GM03348 (cell line): ENCODE results near the gene OR10H1.
"Not testable (repeated sequence)": the region's sequence is repeated elsewhere in the genome, so short reads cannot be mapped to it uniquely, and the experiment has no call there.

ENCODE experiments used
- DNase-seq: peaks from one replicate; pipeline ENCODE4 v3.0.0; 2012; ENCODE audit warnings: low spot score

The OR10H1 gene

DNA sequence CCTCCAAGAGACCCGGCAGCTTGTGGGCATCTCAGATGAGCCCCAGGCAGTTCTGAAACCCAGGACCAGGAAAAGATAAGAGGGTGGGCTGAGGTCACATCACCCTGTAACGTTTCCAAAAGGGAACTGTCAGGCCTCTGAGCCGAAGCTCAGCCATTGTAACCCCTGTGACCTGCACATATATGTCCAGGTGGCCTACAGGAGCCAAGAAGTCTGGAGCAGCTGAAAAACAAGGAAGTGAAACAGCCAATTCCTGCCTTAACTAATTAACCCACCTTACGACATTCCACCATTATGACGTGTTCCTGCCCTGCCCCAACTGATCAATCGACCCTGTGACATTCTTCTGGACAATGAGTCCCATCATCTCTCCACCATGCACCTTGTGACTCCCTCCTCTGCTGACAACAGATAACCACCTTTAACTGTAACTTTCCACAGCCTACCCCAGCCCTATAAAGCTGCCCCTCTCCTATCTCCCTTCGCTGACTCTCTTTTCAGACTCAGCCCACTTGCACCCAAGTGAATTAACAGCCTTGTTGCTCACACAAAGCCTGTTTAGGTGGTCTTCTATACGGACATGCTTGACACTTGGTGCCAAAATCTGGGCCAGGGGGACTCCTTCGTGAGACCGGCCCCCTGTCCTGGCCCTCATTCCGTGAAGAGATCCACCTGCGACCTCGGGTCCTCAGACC lies 13.3 kb upstream of the OR10H1 start:
- not testable (repeated sequence) for DNase-seq

DNA sequence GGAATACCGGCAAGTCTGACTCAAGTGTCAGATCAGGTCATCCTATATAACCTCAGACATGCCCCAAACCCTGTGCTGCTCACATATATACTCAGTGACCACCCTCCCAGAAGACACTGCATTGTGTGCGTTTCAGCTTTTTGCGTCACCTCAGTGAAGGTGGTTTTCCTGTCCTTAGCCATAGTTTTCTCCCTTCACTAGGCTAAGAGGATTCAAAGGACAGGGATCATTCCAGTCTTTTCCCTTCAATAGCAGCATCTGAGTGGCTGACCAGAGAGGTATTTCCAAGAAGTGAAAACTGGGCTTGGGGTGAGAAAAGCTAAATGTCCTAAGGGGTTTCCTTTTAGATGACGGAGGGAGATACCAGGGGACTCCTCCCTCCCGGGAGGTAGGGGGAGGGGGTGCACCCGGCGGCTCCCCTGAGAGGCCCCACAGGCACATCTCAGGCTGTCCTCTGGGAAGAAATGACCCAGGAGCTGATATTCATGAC lies 12.7 kb upstream of the OR10H1 start:
- no peak for DNase-seq

DNA sequence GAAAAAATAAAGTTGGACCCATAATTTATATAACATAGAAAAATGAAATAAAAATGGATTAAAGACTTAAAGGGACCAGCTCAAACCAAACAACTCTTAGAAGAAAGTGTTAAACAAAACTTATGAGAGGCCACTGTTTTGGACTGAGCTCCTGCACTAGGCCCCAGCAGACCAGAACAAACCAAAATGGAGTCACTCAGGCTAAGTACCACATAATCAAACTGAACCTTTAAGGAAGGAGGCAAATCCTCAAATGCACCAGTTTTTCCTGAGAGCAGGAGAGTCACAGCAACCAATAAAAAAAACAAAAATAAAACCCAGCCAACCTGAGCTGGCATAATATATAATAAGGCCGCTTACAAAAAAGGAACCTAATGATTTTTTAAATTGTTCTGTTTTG lies 10.3 kb upstream of the OR10H1 start:
- no peak for DNase-seq

DNA sequence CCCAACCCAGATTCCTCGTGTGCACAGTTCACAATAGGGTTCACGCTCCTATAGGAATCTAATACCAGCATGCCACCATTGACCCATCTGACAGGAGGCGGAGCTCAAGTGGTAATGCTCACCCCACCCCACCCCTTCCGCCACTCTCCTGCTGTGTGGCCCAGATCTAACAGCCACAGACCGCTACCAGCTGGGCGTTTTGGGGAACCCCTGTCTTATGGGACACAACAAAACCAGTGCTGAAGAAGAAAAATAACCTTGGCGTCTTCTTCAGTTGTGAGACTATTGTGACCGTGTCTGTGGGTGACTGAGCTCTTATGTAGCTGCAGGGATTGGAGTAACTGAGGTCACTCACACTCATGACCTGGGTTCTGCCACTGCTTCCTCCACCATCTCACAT lies 5.2 kb upstream of the OR10H1 start:
- no peak for DNase-seq

- DNase-seq, result no peak
Observed at GRCh38 chr19:15813916-15814315, 1.5 kb downstream of the OR10H1 start.

- DNase-seq, result no peak
Observed at GRCh38 chr19:15812060-15812722, 3.3 kb downstream of the OR10H1 start.

DNA sequence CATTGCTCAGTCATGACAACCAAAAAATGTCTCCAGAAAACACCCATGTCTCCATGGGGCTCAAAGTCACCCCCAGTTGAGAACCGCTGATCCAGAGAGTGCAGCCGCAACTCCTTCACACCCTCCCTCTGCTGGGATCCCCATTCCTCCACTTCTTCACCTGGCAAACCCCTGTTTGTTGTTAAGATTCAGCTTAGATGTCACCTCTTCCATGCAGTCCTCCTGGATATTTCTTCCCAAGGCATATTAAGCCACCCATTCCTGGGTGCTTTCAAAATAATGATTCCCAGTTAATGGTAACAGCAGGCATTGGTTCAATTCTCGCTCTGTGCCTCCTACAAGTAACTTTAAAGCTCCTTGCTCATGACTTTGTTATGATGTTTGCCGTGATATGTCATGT lies 4.0 kb downstream of the OR10H1 start:
- no peak for DNase-seq

DNA sequence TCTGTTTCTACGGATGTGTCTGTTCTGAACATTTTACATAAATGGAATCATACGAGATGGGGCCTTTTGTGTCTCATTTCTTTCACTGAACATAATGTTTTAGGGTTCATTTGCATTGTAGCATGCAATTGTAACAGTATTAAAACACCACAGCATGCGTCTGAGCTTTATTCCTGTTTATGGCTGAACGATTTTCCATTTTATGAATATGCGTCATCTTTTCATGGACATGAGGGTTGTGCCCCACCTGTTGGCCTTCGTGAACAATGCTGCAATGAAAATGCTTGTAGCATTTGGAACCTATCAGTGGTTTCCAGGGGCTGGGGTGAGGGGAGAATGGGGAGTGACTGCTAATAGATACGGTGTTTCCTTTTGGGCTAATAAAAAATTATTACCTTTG lies 5.1 kb downstream of the OR10H1 start:
- DNase-seq, result no peak

DNA sequence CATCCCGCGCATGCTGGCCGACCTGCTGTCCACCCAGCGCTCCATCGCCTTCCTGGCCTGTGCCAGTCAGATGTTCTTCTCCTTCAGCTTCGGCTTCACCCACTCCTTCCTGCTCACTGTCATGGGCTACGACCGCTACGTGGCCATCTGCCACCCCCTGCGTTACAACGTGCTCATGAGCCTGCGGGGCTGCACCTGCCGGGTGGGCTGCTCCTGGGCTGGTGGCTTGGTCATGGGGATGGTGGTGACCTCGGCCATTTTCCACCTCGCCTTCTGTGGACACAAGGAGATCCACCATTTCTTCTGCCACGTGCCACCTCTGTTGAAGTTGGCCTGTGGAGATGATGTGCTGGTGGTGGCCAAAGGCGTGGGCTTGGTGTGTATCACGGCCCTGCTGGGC lies 21.2 kb downstream of the OR10H1 start:
- not testable (repeated sequence) for DNase-seq

DNA sequence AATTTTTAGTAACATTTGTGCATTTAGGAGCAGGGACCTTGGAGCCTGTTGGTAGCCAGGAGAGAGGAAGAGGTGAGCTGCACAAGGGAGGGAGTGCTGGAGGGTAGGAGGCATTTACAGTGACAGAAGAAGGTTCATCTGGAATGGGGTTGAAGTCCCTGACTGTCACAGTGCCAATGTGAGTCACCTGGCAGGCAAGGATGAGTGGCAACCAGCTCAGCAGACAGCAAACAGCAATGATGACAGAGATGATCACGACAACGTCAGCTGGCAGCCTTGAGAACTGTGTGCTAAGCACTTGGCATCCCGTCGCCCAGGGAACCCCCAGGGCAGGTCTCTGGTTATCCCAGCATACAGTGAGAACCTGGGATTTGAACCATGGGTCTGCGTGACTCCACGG lies 25.4 kb downstream of the OR10H1 start:
- DNase-seq, result no peak

DNA sequence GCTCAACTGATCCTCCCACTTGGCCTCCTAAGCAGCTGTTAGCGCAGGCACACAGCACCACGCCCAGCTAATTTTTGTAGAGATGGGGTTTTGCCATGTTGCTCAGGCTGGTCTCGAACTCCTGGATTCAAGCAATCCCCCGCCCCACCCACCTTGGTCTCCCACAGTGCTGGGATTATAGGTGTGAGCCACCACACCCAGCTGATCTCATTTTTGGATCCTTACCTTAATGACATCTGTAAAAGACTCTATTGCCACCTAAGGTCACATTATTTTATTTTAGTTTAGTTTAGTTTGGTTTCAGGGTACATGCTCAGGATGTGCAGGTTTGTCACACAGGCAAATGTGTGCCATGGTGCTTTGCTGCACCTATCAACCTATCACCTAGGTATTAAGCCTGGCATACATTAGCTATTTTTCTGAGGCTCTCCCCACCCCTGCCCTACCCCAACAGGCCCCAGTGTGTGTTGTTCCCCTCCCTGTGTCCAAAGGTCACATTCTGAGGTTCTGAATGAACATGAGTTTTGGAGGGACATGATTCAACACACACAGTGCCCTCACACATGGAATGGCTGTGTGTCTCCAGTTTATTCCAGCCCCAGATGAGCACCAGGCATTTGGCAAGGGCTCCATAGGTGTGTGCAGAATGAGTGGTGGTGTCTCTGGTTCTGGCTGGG lies 26.7 kb downstream of the OR10H1 start:
- no peak for DNase-seq

GRCh38 chr19:15787611-15788155 lies 27.8 kb downstream of the OR10H1 start, which contains the start of gene OR10H5:
Gene OR10H5 (plus strand): TSS chr19:15787661. CDS start chr19:15794049, 6,388 bp downstream.
- no peak for DNase-seq

DNA sequence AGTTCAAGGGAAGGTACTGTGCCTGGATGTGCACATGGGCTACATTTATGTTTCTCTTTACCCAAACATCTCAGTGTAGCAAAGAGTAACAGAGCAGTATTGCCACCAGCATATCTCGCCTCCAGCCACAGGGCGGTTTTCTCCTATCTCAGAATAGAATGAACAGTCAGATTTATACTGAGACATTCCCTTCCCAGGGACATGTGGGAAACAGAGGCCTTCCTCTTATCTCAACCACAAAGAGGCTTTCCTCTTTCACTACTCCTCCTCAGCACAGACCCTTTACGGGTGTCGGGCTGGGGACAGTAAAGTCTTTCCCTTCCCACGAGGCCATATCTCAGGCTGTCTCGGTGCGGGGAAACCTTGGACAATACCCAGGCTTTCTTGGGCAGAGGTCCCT lies 32.6 kb downstream of the OR10H1 start:
- DNase-seq, result not testable (repeated sequence)

DNA sequence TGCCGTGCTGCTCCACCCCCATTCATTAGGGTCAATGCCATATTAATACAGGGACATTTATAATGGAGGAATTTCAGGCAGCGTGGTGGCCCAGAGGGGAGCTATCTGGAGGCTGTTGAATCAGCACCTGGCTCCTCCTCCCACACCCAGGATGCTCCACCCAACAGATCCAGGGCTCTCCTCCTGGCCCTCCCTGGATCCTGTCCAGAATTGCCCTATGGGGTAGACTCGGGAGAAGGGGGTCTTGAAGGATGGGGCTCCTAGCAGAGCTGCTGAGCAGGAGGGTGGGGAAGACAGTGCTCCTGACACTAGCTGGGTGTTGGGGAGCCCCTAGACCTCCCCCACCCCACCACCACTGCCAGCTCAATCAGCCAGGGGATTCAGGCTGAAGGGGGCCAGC lies 33.3 kb downstream of the OR10H1 start:
- no peak for DNase-seq

DNA sequence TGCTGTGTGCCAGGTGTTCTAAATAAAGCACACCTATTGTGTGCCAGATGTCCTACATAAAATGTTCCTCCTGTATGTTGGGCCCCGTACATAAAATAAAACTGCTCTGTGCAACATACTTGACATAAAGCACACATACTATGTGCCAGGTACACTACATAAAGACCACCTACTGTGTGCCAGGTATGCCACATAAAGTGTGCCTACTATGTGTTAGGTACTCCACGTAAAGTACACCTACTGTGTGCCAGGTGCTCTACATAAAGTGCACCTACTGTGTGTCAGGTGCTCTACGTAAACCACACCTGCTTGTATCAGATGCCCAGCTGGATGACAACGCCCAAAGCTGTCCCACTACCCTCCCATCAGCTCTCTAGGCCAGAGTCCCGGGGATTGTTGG lies 33.8 kb downstream of the OR10H1 start:
- no peak for DNase-seq

DNA sequence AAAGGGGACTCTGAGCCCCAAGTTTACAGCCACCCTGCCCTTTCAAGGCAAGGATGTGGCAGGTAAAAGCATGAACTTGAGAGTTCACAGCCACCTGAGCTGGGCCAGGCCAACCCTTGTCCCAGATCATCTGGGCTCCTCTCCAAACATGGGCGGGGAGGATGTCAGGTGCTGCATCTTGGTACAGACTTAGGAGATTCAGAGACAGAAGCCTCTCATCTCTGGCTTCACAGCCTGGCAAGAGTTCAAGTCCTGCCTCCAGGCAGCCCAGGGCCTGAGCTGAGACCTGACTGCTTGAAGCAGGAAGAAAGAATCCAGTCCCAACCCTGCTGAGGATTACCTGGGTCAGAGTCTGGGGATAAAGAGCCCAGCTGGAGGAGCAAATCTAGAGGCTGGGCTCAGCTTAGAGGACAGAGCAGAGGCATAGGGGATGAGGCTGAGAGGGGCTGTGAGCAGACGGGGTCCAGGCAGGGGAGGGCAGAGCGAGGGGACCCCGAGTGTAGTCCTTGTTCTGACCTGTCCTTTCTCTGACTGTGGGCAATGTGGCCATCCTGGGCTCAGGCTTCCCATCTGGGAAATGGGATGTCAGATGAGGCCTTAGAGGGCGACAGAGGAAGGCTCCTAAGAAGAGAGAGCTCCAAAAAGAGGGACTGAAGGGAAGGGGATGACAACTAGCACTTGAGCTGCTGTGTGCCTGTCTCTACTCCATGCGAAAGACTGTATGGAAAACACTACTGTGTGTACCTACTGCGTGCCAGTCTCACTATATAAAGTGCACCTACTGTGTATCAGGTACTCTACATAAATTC lies 34.6 kb downstream of the OR10H1 start:
- no peak for DNase-seq

DNA sequence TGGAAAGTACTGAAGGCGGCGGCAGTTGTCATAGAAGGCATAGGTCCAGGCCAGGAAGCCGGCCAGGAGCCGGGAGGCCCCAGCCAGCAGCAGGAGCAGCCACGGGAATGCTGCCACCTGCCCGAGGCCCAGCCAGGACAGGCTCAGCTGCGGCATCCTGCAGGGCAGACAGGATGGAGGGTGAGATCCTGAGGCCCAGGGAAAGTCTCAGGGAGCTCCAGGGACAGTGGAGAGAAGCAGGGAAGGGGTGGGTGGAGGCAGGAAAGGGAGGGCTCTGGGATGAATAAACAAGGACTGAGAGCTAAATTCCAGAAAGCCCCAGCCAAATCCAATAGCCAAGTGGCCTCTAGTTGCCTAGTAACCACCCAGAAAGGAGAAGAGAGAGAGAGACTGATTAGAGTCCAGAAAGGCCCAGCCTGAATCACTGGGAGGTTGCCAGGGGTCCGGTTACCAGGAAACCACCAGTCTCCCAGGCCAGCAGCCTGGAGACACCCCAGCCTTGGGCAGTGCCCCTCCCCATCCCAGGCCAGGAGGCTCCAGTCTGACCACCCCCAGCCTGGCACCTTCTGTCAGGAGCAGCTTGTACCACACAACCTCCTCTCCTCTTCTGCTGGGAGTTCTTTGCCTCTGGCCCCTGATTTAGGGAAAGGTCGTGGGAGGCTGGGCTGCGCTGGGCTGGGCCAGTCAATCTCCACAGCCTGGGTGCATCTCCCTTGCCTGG lies 35.5 kb downstream of the OR10H1 start:
- DNase-seq, result no peak

- DNase-seq, result no peak
Observed at GRCh38 chr19:15776991-15777970, 38.2 kb downstream of the OR10H1 start.

DNA sequence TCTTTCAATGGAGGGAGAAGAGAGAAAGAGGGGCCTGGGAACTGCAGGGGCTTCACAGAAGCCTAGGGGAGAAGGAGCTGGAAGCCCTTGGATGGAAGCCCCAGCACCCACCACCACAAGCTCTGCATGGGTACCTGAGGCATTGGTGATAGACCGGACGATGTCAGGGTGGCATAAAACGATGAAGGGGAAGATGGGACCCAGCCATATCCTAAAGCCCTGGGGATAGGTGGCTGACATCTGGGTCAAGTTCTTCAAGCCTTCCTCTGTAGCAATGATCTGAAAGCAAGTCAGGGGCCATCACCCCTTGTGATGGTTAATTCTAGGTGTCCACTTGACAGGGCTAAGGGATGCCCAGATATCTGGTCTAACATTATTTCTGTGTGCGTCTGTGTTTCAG lies 39.2 kb downstream of the OR10H1 start:
- no peak for DNase-seq

DNA sequence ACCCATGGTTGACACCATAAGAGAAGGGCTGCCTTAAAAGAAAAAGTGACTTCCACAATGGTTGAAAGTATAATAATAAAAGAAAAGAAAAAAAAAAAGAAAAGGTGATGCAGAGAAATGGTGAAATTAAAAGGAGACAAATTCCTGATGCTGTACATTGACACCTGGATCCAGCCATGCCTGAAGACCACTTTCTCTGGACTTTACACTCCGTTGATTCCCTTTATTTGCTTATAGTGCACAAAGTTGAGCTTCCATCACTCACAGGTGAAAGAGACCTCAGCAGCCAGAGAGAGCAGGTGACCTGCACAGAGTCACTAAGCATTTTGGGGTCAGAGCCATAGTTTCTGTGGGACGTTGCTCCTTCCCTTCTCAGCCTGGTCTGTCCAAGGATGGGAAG lies 40.2 kb downstream of the OR10H1 start:
- no peak for DNase-seq
